Activated CD8-positive, alpha-beta T cell treated with anti-CD3 and anti-CD28 coated beads, Interleukin-2, amount 10 ng/mL, durations not matched to agents 7 days and 5 days (primary cell): ENCODE results near the gene TGFB2. TPM values are rescaled to one million over a fixed set of nuclear protein-coding genes. Genes with fewer than 3 reads are reported as not detected.

Experiments
- ATAC-seq: fragments of 150-1000 bp; cut with Tn5 transposase; one replicate; pipeline ENCODE4 v1.10.0; 2021; ENCODE audit warnings: moderate library complexity
- CTCF ChIA-PET: fragments of 350-600 bp; sonication (Branson Sonifier 250); formaldehyde crosslinking; loops from one replicate; lab custom pipeline; 2021; ENCODE audit warnings: antibody characterized with exemption; lab: Charles Lee
- POLR2A ChIA-PET: fragments of 350-600 bp; sonication (Branson Sonifier 250); formaldehyde crosslinking; loops from one replicate; lab custom pipeline; 2021; ENCODE audit warnings: antibody characterized with exemption; lab: Charles Lee
- DNase-seq: peaks from one replicate; pipeline ENCODE4 v3.0.0-alpha.2; 2020
- H3K27ac Mint-ChIP-seq: one replicate; pipeline ENCODE4 v1.8.0; 2021; ENCODE audit warnings: mild to moderate bottlenecking, mixed read lengths
- H3K27me3 Mint-ChIP-seq: one replicate; pipeline ENCODE4 v1.8.0; 2021; ENCODE audit warnings: low read depth, mixed read lengths
- H3K36me3 Mint-ChIP-seq: one replicate; pipeline ENCODE4 v1.8.0; 2021; ENCODE audit warnings: low read depth, mixed read lengths
- H3K4me1 Mint-ChIP-seq: one replicate; pipeline ENCODE4 v1.8.0; 2021; ENCODE audit warnings: low read depth, mixed read lengths
- H3K4me3 Mint-ChIP-seq: one replicate; pipeline ENCODE4 v1.8.0; 2021; ENCODE audit warnings: mild to moderate bottlenecking, mixed read lengths
- H3K9me3 Mint-ChIP-seq: one replicate; pipeline ENCODE4 v1.8.0; 2022; ENCODE audit warnings: mixed read lengths; ENCODE audit not compliant: insufficient read depth
- total RNA-seq, 2 experiments: library from RNA; stranded (reverse); gene quantifications; one replicate each; pipeline ENCODE4 v1.2.3, GENCODE V29; 2021

TGFB2 gene
- total RNA-seq, 2 experiments from 2014 or later, result not detected

- no peak overlapping the region for H3K27ac Mint-ChIP-seq
- peaks cover 24% of the 10 kb centered on the region for H3K27me3 Mint-ChIP-seq
- CTCF ChIA-PET, result no interaction called here
- POLR2A ChIA-PET, result no interaction called here
- H3K36me3 Mint-ChIP-seq, result no peaks in the 10 kb centered on the region
- DNase-seq (no peak), ATAC-seq (no peak)
- no peak overlapping the region for H3K4me3 Mint-ChIP-seq
- H3K9me3 Mint-ChIP-seq, result no peaks in the 10 kb centered on the region
- H3K4me1 Mint-ChIP-seq, result peaks cover 18% of the 10 kb centered on the region
Measured at GRCh38 chr1:218380125-218380977, 35.2 kb downstream of the TGFB2 start.

DNA sequence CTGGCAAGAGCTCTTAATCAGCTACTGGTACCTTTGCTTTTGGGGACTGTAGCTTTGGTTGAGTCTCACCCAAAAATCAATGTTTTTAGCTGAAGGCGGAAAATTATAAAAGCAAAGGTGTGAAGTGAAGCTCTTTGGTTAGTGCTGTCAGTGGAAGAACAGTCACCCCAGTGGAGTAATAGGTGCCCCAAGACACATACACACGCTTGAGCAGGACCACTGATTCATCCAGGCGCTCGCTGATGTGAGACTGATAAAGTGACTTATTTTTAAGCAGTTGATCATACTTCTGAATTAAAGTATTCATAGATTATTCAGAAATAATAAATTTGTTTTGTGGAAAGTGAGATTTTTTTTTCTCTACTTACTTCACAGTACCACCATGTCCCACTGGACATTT lies 37.1 kb downstream of the TGFB2 start:
- CTCF ChIA-PET, result no interaction called here
- Mint-ChIP-seq H3K9me3 (no peaks in the 10 kb centered on the region), H3K36me3 (no peaks in the 10 kb centered on the region), H3K27ac (no peak overlapping the region), H3K4me3 (no peak overlapping the region), H3K4me1 (peaks cover 15% of the 10 kb centered on the region), H3K27me3 (peaks cover 23% of the 10 kb centered on the region)
- no peak for ATAC-seq
- POLR2A ChIA-PET, result no interaction called here
- DNase-seq, result no peak

- Mint-ChIP-seq H3K9me3 (no peaks in the 10 kb centered on the region), H3K27me3 (peaks cover 23% of the 10 kb centered on the region), H3K4me3 (no peak overlapping the region), H3K36me3 (no peaks in the 10 kb centered on the region), H3K27ac (no peak overlapping the region), H3K4me1 (peaks cover 9% of the 10 kb centered on the region)
- DNase-seq, result no peak
- ChIA-PET POLR2A (no interaction called here), CTCF (no interaction called here)
- no peak for ATAC-seq
Measured at GRCh38 chr1:218383051-218383450, 37.9 kb downstream of the TGFB2 start.

DNA sequence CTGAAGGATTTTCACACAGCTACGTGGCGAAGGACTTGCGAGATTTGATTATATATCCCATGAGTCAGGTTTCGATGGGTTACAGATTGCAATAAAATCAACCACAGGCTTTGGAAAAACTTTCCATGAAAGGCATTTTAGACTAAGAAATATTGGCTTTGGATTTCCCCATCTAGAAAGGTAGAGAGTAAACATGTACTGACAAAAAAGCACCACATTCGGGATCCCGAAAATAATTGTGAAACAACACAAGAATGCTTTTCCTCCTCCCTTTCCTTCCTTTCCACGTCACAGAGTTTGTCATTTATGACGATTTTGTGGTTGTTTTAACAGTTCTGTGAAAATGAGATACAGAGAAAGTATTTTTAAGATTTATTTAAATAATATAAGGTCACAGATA lies 38.5 kb downstream of the TGFB2 start:
- no peaks in the 10 kb centered on the region for H3K9me3 Mint-ChIP-seq
- CTCF ChIA-PET, result no interaction called here
- ATAC-seq, result no peak
- POLR2A ChIA-PET, result no interaction called here
- H3K4me3 Mint-ChIP-seq, result no peak overlapping the region
- peaks cover 9% of the 10 kb centered on the region for H3K4me1 Mint-ChIP-seq
- H3K36me3 Mint-ChIP-seq, result no peaks in the 10 kb centered on the region
- no peak for DNase-seq
- peaks cover 23% of the 10 kb centered on the region for H3K27me3 Mint-ChIP-seq
- no peak overlapping the region for H3K27ac Mint-ChIP-seq

DNA sequence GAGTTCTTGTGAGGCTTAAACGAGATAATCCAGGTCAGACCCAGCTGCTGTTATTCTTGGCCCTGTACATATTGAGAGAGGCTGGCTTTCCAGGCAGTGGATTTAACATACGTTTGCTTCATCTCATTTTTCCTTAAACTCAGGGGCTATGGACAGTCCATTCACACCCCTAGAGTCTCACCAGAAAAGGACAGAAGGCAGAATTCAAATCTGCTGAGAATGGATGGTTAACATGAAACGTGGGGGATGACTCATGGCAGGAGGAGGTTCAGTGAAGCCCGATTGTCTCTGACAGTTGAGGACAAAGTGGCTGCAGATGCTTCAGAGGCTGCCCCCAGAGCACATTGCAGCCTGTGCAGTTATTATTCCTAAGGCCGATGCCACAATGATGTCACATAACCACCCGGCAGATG lies 39.5 kb downstream of the TGFB2 start:
- Mint-ChIP-seq H3K4me1 (peaks cover 9% of the 10 kb centered on the region), H3K9me3 (no peaks in the 10 kb centered on the region)
- CTCF ChIA-PET, result no interaction called here

GRCh38 chr1:218388591-218388990 lies 43.5 kb downstream of the TGFB2 start:
- Mint-ChIP-seq H3K4me1 (peaks cover 9% of the 10 kb centered on the region), H3K9me3 (no peaks in the 10 kb centered on the region), H3K27ac (no peak overlapping the region), H3K36me3 (no peaks in the 10 kb centered on the region), H3K27me3 (peaks cover 11% of the 10 kb centered on the region), H3K4me3 (no peak overlapping the region)
- ChIA-PET POLR2A (no interaction called here), CTCF (no interaction called here)
- no peak for ATAC-seq
- no peak for DNase-seq

More for the DNA sequence above, 39.5 kb downstream of the TGFB2 start:
- H3K36me3 Mint-ChIP-seq, result no peaks in the 10 kb centered on the region
- peaks cover 24% of the 10 kb centered on the region for H3K27me3 Mint-ChIP-seq
- no peak overlapping the region for H3K4me3 Mint-ChIP-seq
- no peak overlapping the region for H3K27ac Mint-ChIP-seq
- DNase-seq (no peak), ATAC-seq (no peak)
- POLR2A ChIA-PET, result no interaction called here

DNA sequence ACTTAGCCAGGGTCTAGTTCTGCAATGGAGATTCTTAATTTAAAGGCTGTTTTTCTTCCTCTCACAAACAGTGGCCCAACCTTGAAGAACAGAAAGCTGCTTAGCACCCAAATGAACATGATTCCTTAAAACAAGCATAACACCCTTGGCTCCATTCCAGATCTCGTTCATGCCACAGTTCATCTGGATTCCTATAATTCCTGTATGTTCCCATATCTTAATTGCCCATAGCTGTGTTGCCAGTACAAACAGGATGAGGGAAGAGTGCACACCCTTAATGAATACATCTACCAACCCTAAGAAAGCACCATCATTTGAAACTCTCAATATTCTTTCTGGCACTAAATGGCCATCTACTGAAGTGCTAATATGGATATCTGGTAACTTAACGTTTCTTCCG lies 45.5 kb downstream of the TGFB2 start:
- DNase-seq (no peak), ATAC-seq (no peak)
- Mint-ChIP-seq H3K36me3 (no peaks in the 10 kb centered on the region), H3K27ac (no peak overlapping the region), H3K4me1 (no peaks in the 10 kb centered on the region), H3K4me3 (no peak overlapping the region), H3K27me3 (peaks cover 6% of the 10 kb centered on the region), H3K9me3 (no peaks in the 10 kb centered on the region)
- CTCF ChIA-PET, result no interaction called here
- POLR2A ChIA-PET, result no interaction called here

GRCh38 chr1:218392780-218393179 lies 47.6 kb downstream of the TGFB2 start:
- DNase-seq (no peak), ATAC-seq (no peak)
- H3K36me3 Mint-ChIP-seq, result no peaks in the 10 kb centered on the region
- no peaks in the 10 kb centered on the region for H3K4me1 Mint-ChIP-seq
- H3K27me3 Mint-ChIP-seq, result peaks cover 2% of the 10 kb centered on the region
- no peak overlapping the region for H3K4me3 Mint-ChIP-seq
- H3K9me3 Mint-ChIP-seq, result no peaks in the 10 kb centered on the region
- no peak overlapping the region for H3K27ac Mint-ChIP-seq
- CTCF ChIA-PET, result no interaction called here
- POLR2A ChIA-PET, result no interaction called here

GRCh38 chr1:218394416-218394815 lies 49.3 kb downstream of the TGFB2 start:
- no peaks in the 10 kb centered on the region for H3K4me1 Mint-ChIP-seq
- H3K36me3 Mint-ChIP-seq, result no peaks in the 10 kb centered on the region
- POLR2A ChIA-PET, result no interaction called here
- DNase-seq (no peak), ATAC-seq (no peak)
- H3K27ac Mint-ChIP-seq, result no peak overlapping the region
- no peaks in the 10 kb centered on the region for H3K27me3 Mint-ChIP-seq
- H3K9me3 Mint-ChIP-seq, result no peaks in the 10 kb centered on the region
- CTCF ChIA-PET, result no interaction called here
- no peak overlapping the region for H3K4me3 Mint-ChIP-seq

DNA sequence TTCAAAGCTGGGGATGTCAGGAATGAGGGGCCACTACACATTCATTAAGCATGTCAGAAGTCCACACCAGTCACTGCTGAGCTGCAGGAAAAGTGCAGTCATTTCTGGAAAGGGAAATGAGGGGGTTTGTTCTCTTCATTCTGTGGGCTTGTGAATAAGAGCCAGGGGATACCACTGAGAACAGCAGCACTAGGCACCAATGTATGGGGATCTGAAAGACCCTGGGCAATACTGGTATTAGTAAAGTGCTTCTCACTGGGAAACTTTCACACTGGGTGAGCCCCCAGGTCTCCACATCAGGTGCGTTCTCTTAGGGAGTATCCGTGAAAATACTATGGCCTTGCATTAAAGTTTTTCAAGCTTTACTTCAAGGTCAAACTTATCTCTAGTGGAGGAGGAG lies 49.9 kb downstream of the TGFB2 start:
- ChIA-PET CTCF (no interaction called here), POLR2A (no interaction called here)
- H3K36me3 Mint-ChIP-seq, result no peaks in the 10 kb centered on the region
- H3K27ac Mint-ChIP-seq, result no peak overlapping the region
- H3K4me1 Mint-ChIP-seq, result no peaks in the 10 kb centered on the region
- DNase-seq (no peak), ATAC-seq (no peak)
- H3K27me3 Mint-ChIP-seq, result no peaks in the 10 kb centered on the region
- no peaks in the 10 kb centered on the region for H3K9me3 Mint-ChIP-seq
- no peak overlapping the region for H3K4me3 Mint-ChIP-seq

GRCh38 chr1:218395916-218396315 lies 50.8 kb downstream of the TGFB2 start:
- H3K9me3 Mint-ChIP-seq, result no peaks in the 10 kb centered on the region
- H3K27ac Mint-ChIP-seq, result no peak overlapping the region
- ChIA-PET CTCF (no interaction called here), POLR2A (no interaction called here)
- no peaks in the 10 kb centered on the region for H3K27me3 Mint-ChIP-seq
- H3K4me3 Mint-ChIP-seq, result no peak overlapping the region
- H3K36me3 Mint-ChIP-seq, result no peaks in the 10 kb centered on the region
- DNase-seq (no peak), ATAC-seq (no peak)
- no peaks in the 10 kb centered on the region for H3K4me1 Mint-ChIP-seq

DNA sequence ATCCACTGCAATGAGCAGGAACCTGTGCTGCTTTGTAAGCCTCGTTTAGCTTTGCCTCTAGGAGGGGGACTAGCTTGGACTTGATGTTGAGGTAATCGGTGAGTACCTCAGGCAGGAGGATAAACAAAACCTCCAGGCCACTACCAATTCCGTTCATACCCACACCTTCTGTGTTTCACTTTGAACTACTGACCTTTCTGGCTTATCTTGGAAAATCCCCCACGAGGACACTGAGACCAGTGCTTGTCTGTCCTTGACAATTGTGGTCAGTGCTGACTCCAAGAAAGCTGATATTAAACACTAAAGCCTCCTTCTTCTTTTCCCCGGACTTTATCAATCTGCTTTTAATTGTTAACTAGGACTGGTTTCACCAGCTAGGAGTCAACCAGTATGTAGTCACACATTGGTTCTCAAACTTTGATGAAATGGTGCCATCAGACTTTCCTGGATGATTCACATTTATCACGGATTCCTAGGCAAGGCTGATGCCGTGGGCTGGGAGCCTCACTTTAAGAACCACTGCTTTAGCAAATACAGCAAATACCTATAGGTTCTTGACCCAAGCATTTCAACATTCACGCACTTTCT lies 52.7 kb downstream of the TGFB2 start:
- H3K9me3 Mint-ChIP-seq, result no peaks in the 10 kb centered on the region
- DNase-seq, result no peak
- no peaks in the 10 kb centered on the region for H3K36me3 Mint-ChIP-seq
- no peak for ATAC-seq
- H3K27ac Mint-ChIP-seq, result no peak overlapping the region
- H3K4me3 Mint-ChIP-seq, result no peak overlapping the region
- H3K4me1 Mint-ChIP-seq, result no peaks in the 10 kb centered on the region
- H3K27me3 Mint-ChIP-seq, result no peaks in the 10 kb centered on the region
- ChIA-PET CTCF (no interaction called here), POLR2A (no interaction called here)
